Sigmoid colon (tissue), 7 donors: Measurements from ENCODE around the gene TMEM59. TPM values are rescaled to one million over a fixed set of nuclear protein-coding genes. Genes with fewer than 3 reads are reported as not detected.

Experiments used
- DNase-seq: peaks from one replicate; pipeline ENCODE4 v3.0.0-alpha.2; 2019
- H3K27ac ChIP-seq, 4 donors: fragments of 200-600 bp; sonication (generic); one replicate each; pipeline ENCODE4 v1.5.1; 2016 to 2019; ENCODE audit warnings: mild to moderate bottlenecking in 1 of 4
- H3K27me3 ChIP-seq, 3 donors: fragments of 200-600 bp; sonication (generic); one replicate each; pipeline ENCODE4 v1.5.1; 2019; ENCODE audit warnings: mild to moderate bottlenecking in 1 of 3
- H3K36me3 ChIP-seq, 4 donors: fragments of 200-600 bp; sonication (generic); one replicate each; pipeline ENCODE4 v1.5.1; 2016 to 2019
- H3K4me1 ChIP-seq, 4 donors: fragments of 200-600 bp; sonication (generic); one replicate each; pipeline ENCODE4 v1.5.1; 2017 to 2019
- H3K4me3 ChIP-seq, 4 donors: fragments of 200-600 bp; sonication (generic); one replicate each; pipeline ENCODE4 v1.5.1; 2017 to 2019; ENCODE audit warnings: mild to moderate bottlenecking in 2 of 4, moderate library complexity in 1 of 4
- H3K9me3 ChIP-seq, 4 donors: fragments of 200-600 bp in 3 of 4; sonication (generic) in 3 of 4; one replicate each; pipeline versions ENCODE4 v1.5.1 to v1.6.1; 2013 to 2019
- EP300 ChIP-seq, 4 donors: sonication (generic); formaldehyde crosslinking; IDR thresholded peaks; one replicate each; pipeline ENCODE4 v1.6.1; 2017; ENCODE audit warnings: antibody characterized with exemption in 4 of 4
- POLR2A ChIP-seq, 2 donors: fragments of 450-650 bp; IDR thresholded peaks; one replicate each; pipeline ENCODE4 v1.6.1; 2016; ENCODE audit warnings: antibody characterized with exemption in 2 of 2, mild to moderate bottlenecking in 2 of 2, moderate library complexity in 2 of 2
- POLR2AphosphoS5 ChIP-seq, 4 donors: sonication (generic); formaldehyde crosslinking; IDR thresholded peaks; one replicate each; pipeline ENCODE4 v1.6.1; 2017; ENCODE audit warnings: antibody characterized with exemption in 4 of 4
- WGBS, 2 donors: extraction: QIAGEN DNeasy Blood & Tissue Kit; methylation state at CpG; one replicate each; pipeline ENCODE4 v1.1.7; 2013; 5-methylcytosine and 5-hydroxymethylcytosine counted together
- intact Hi-C: fragments of 100-400 bp; cut with DNase I; formaldehyde crosslinking; loops from one replicate; pipeline ENCODE4 v1.15.1; 2023
- polyA plus RNA-seq, 3 donors: library from polyadenylated mRNA; stranded (reverse); fragments of 200-250 nt; gene quantifications; one replicate each; pipeline ENCODE4 v1.2.3, GENCODE V29; 2013
- total RNA-seq, 4 donors: library from RNA; depleted of rRNA; stranded (reverse); fragments of >200 nt; gene quantifications; one replicate each; pipeline ENCODE4 v1.1.0, GENCODE V29; 2016
- TF ChIP-seq, protein P1 (sequence below), 4 experiments: fragments of 450-650 bp in 3 of 4; fragments of 200-600 bp in 1 of 4; IDR thresholded peaks; one replicate each; pipeline ENCODE4 v1.5.1; 2016 to 2019; ENCODE audit warnings: antibody characterized with exemption in 4 of 4, mild to moderate bottlenecking in 3 of 4, moderate library complexity in 2 of 4
- donor health status: healthy with polysubstance abuse.
- donor health status: Bipolar disorder and iron deficiency.
- donor health status: healthy.

TMEM59 gene
- total and polyA plus RNA-seq, 7 donors = 114 to 299 (median 207) TPM

DNA sequence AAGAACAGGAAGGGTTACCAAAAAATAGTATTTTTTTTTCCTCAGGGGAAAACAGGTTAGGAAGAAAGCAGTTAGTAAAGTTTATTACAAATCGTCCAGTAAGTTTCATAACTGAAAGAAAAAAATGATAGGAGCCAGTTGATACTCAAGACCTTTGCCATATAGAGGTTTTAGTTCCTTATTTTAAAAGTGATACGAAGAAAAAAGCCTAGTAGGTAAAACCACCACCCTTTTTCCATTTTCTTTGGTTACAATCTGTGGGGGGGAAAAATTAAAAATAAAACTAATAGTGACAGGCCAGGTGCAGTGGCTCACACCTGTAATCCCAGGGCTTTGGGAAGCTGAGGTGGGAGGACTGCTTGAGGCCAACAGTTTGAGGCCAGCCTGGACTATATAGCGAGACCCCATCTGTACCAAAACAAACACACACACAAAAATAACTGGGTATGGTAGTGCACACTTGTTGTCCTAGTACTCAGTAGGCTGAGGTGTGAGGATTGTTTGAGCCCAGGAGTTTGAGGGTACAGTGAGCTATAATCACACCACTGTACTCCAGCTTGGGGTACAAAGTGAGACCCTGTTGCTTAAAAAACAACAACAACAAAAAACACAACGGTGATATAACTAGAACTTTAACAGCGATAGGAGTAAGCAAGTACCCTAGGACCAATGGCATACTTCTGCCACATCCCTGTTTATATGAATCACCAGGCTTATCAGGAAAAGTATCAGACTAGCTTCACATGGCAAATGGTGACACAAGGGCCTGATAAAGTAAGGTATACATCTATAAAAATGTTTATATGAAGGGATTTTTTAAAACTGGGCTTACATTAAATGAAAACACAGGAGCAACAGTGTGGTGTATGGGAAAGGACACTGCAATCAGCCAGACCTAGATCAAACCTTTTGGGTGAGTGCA is 5.4 kb downstream of the TMEM59 start:
- intact Hi-C loops = no loop called here
- Histone ChIP-seq H3K4me3 (no peak overlapping the region), H3K9me3 (no peaks in the 10 kb centered on the region), H3K36me3 (peaks cover 0 to 14% (median 9%) of the 10 kb centered on the region in 4 donors), H3K4me1 (peaks cover 0 to 65% (median 55%) of the 10 kb centered on the region in 4 donors), H3K27ac (no peak overlapping the region), H3K27me3 (no peaks in the 10 kb centered on the region)
- no peak for DNase-seq
- WGBS, 2 donors = 57 to 68% methylated on average over 5 of the region's 5 CpGs
- no peak for TF ChIP-seq POLR2AphosphoS5 (IDR thresholded peaks at IDR 0.05)
- TF ChIP-seq, protein P1, sequence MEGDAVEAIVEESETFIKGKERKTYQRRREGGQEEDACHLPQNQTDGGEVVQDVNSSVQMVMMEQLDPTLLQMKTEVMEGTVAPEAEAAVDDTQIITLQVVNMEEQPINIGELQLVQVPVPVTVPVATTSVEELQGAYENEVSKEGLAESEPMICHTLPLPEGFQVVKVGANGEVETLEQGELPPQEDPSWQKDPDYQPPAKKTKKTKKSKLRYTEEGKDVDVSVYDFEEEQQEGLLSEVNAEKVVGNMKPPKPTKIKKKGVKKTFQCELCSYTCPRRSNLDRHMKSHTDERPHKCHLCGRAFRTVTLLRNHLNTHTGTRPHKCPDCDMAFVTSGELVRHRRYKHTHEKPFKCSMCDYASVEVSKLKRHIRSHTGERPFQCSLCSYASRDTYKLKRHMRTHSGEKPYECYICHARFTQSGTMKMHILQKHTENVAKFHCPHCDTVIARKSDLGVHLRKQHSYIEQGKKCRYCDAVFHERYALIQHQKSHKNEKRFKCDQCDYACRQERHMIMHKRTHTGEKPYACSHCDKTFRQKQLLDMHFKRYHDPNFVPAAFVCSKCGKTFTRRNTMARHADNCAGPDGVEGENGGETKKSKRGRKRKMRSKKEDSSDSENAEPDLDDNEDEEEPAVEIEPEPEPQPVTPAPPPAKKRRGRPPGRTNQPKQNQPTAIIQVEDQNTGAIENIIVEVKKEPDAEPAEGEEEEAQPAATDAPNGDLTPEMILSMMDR (IDR thresholded peaks at IDR 0.05) = no peak
- no peak for TF ChIP-seq EP300 (IDR thresholded peaks at IDR 0.05)
- no peak for TF ChIP-seq POLR2A (IDR thresholded peaks at IDR 0.05)

DNA sequence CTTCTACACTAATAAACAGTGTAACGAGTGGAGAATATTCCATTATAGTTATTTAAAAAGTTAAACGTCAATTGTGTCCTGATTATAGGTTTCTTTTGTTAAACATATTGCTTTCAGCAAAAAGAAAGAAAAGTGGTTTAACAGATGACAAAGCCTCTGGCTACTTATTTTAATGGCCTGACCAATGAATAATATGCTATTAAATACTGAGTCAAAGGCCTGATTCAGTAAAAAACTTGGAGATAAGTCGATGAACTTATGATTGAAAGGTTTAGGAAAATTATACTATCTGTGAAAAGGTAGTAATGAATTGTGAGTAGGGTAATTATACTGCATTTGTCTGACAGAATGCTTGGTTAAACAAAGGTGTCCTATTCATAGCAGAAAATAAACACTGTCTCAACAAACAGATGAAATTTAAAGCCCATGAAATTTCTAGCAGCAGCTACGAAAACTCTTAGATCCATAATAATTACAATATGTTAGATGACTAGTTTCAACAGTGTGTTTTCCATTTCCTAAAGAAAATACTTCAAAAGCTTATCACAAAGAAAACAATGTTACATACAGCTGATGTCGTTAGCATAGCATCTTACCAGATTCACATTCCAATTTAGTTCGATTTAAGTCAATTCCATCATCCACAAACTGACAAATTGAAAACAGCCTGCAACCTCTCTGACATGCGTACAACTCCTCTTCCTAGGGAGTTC is 6.2 kb downstream of the TMEM59 start:
- Histone ChIP-seq H3K9me3 (no peaks in the 10 kb centered on the region), H3K36me3 (peaks cover 0 to 22% (median 17%) of the 10 kb centered on the region in 4 donors), H3K27ac (no peak overlapping the region), H3K4me1 (peaks cover 0 to 61% (median 51%) of the 10 kb centered on the region in 4 donors), H3K4me3 (no peak overlapping the region), H3K27me3 (no peaks in the 10 kb centered on the region)
- TF ChIP-seq POLR2AphosphoS5 (IDR thresholded peaks at IDR 0.05) = no peak
- TF ChIP-seq, protein P1 (IDR thresholded peaks at IDR 0.05) = no peak
- 60 to 79% methylated on average over 7 of the region's 7 CpGs for WGBS, 2 donors
- intact Hi-C loops = no loop called here
- DNase-seq = no peak

DNA sequence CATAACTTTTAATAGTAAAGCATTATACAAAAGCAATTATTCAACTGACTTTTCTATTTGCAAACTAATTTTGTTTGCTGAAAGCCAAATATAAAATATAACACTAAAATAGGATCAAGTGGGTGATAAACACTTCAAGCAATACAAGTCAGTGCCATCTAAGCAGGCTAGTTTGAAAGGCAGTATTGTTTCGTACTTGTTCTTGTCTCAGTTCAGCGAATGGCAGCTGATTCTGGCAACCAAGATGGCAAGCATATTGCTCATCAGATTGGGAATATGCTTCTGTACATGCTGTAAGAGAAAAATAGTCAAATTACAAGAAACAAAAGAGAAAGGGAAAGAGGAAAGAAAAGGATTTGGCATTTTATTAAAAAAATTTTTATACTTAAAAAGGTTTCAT is 7.5 kb downstream of the TMEM59 start:
- no peak overlapping the region for H3K27ac ChIP-seq
- H3K9me3 ChIP-seq = no peaks in the 10 kb centered on the region
- H3K27me3 ChIP-seq = no peaks in the 10 kb centered on the region
- H3K4me3 ChIP-seq = no peak overlapping the region
- intact Hi-C loops = no loop called here
- peaks cover 0 to 48% (median 37%) of the 10 kb centered on the region in 4 donors for H3K4me1 ChIP-seq
- TF ChIP-seq EP300 (IDR thresholded peaks at IDR 0.05) (no peak), POLR2A (IDR thresholded peaks at IDR 0.05) (no peak), POLR2AphosphoS5 (IDR thresholded peaks at IDR 0.05) (no peak)
- TF ChIP-seq, protein P1 (IDR thresholded peaks at IDR 0.05) = no peak
- peaks cover 0 to 36% (median 27%) of the 10 kb centered on the region in 4 donors for H3K36me3 ChIP-seq
- DNase-seq = no peak
- WGBS, 2 donors = 93 to 94% methylated on average over 2 of the region's 2 CpGs

DNA sequence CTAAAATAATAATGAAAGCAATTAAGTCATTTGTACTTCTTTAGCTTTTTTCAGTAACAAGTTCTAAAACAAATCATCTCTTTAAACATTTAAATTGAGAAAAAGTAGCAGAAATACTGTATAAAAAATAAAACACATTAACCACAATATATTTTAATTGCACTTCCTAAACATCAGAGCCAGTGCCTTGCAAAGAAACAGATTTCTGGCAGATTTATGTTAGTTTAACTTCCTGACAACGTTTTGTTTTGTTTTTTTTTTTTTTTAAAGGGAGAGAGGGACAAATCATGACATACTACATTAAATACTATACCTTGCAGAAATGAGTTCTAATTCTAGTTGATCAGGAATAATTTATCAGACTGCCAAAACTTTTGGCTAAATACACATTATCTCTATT is 11.2 kb downstream of the TMEM59 start:
- WGBS, 2 donors = 6 to 9% methylated on average over 1 of the region's 1 CpG
- no peaks in the 10 kb centered on the region for H3K27me3 ChIP-seq
- TF ChIP-seq POLR2A (IDR thresholded peaks at IDR 0.05) = no peak
- TF ChIP-seq, protein P1 (IDR thresholded peaks at IDR 0.05) = no peak
- TF ChIP-seq EP300 (IDR thresholded peaks at IDR 0.05) = no peak
- no peak for TF ChIP-seq POLR2AphosphoS5 (IDR thresholded peaks at IDR 0.05)
- DNase-seq = no peak
- no peak overlapping the region for H3K27ac ChIP-seq
- H3K4me1 ChIP-seq = peaks cover 0 to 11% (median 6%) of the 10 kb centered on the region in 4 donors
- H3K9me3 ChIP-seq = no peaks in the 10 kb centered on the region
- intact Hi-C loops = no loop called here
- no peak overlapping the region for H3K4me3 ChIP-seq
- peaks cover 10 to 72% (median 50%) of the 10 kb centered on the region in 4 donors for H3K36me3 ChIP-seq
